Measurements from ENCODE around the gene LAIR1.
"Not testable (repeated sequence)": the region's sequence is repeated elsewhere in the genome, so short reads cannot be mapped to it uniquely, and the experiment has no call there.

The LAIR1 gene

GRCh38 chr19:54339646-54340358 is 24.9 kb downstream of the LAIR1 start:
- no peak for DNase-seq

GRCh38 chr19:54338521-54338920 is 26.2 kb downstream of the LAIR1 start:
- no peak for DNase-seq

- no peak for DNase-seq
Measured at GRCh38 chr19:54337858-54338230, 26.9 kb downstream of the LAIR1 start.

GRCh38 chr19:54336893-54337857 is 27.6 kb downstream of the LAIR1 start:
- no peak for DNase-seq

- no peak for DNase-seq
Measured at GRCh38 chr19:54335979-54336892, 28.5 kb downstream of the LAIR1 start.

GRCh38 chr19:54335164-54335563 is 29.6 kb downstream of the LAIR1 start:
- DNase-seq: no peak

- DNase-seq: no peak
Measured at GRCh38 chr19:54333586-54334298, 31.0 kb downstream of the LAIR1 start.

- no peak for DNase-seq
Measured at GRCh38 chr19:54332149-54332548, 32.6 kb downstream of the LAIR1 start.

- DNase-seq: no peak
Measured at GRCh38 chr19:54331626-54332025, 33.1 kb downstream of the LAIR1 start.

- DNase-seq: no peak
Measured at GRCh38 chr19:54329476-54330165, 35.1 kb downstream of the LAIR1 start.

GRCh38 chr19:54328781-54329180 is 36.0 kb downstream of the LAIR1 start:
- DNase-seq: not testable (repeated sequence)

- no peak for DNase-seq
Measured at GRCh38 chr19:54325631-54326030, 39.1 kb downstream of the LAIR1 start.

GRCh38 chr19:54325194-54325621 is 39.5 kb downstream of the LAIR1 start:
- DNase-seq: peak in 1 of 2 experiments; percentile 40

GRCh38 chr19:54324071-54324470 is 40.7 kb downstream of the LAIR1 start:
- no peak for DNase-seq

GRCh38 chr19:54322934-54323333 is 41.8 kb downstream of the LAIR1 start:
- DNase-seq: not testable (repeated sequence)

GRCh38 chr19:54322295-54322694 is 42.4 kb downstream of the LAIR1 start:
- not testable (repeated sequence) for DNase-seq

- DNase-seq: no peak
Measured at GRCh38 chr19:54319892-54320670, 44.6 kb downstream of the LAIR1 start.

GRCh38 chr19:54319049-54319448 is 45.7 kb downstream of the LAIR1 start:
- no peak for DNase-seq

- no peak for DNase-seq
Measured at GRCh38 chr19:54317965-54318240, 46.8 kb downstream of the LAIR1 start.

- DNase-seq: no peak
Measured at GRCh38 chr19:54317108-54317964, 47.4 kb downstream of the LAIR1 start.
